HG03520 (cell line): ENCODE results near the gene IGF2R.

Experiments
- ATAC-seq: cut with Tn5 transposase; IDR thresholded peaks from one replicate; pipeline ENCODE4 v1.9.1; 2021; ENCODE audit warnings: mild to moderate bottlenecking, moderate library complexity; ENCODE audit not compliant: unreplicated experiment

IGF2R gene

GRCh38 chr6:160042014-160042773, 73.3 kb downstream of the IGF2R start:
- no peak for ATAC-seq

- ATAC-seq: no peak
These were observed 74.0 kb downstream of the IGF2R start for GRCh38 chr6:160042788-160043301.

GRCh38 chr6:160043784-160044183, 74.9 kb downstream of the IGF2R start:
- no peak for ATAC-seq

DNA sequence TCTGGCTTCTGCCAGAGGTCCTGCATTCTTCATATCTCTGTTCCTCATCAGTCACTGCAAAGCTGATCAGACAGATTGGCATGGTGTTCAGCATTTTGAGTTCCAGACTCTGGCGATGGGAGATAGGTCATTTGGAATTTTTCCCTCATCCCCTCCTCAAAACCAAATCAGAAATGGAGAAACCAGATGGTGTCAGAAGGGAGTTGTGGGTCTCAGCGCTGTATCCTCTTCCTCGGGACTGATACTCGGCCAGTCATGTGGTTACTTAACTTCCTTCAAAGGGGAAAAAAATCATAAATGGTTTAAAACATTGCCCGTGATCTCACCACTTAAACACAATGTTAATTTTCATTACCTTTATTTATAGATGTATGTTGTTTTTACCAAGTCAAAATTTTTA, 75.8 kb downstream of the IGF2R start:
- ATAC-seq: no peak

DNA sequence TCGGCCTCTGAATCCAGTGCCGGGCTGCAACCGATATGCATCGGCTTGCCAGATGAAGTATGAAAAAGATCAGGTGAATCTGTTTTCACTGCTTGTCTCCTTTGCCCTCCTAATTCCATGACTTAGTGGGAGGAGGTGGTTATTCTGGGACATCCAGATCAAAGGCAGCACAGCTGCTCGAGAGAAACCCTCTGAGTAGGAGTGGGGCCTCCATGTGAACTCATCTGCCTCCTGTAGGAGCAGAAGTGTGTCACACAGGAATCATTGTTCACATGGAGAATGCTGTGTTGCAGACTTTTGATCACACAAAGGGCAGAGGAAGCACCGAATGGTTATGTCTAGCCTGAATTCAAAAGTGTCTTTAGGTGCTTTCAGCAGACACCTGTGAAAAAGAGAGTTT, 79.6 kb downstream of the IGF2R start:
- no peak for ATAC-seq

DNA sequence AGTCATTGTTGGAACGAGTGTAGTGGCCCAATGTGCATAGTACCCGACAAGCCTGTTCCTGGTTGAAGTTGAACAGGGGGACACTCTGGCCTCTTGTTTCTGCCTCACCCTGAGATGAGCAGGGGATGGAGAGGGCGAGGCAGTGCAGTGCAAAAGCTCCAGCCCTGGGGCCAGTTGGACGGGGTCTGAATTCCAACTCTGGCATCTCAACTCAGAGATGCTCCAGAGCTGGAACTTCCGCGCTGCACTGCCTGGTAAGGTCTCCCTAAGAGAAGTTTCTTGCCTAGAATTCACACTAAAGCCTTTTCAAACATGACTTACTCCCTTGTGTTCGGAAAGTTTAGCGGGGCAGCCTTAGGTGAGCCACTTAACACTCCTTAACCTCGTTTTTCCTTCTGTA, 80.5 kb downstream of the IGF2R start:
- ATAC-seq: no peak

DNA sequence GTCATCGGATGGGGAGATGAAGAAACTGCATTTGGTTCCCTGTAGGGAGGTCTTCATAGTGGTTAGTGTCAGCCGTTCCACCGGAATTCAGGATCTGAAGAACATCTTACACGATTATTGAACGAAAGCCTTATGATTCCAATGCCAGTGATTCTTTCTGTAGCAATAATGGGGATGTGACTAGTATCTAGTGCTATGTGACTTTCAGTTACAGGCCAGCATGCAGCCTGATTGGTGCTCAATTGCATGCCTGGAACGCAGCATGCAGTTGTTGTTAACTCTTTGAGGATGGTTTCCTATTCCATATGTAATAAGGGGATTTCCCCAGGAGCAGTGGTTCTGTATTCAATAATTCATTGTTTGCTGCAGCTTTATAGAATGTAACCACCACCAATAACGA, 81.1 kb downstream of the IGF2R start:
- no peak for ATAC-seq

- ATAC-seq: no peak
These were observed 82.5 kb downstream of the IGF2R start for GRCh38 chr6:160051390-160051789.

GRCh38 chr6:160054271-160054670, 85.4 kb downstream of the IGF2R start:
- no peak for ATAC-seq

DNA sequence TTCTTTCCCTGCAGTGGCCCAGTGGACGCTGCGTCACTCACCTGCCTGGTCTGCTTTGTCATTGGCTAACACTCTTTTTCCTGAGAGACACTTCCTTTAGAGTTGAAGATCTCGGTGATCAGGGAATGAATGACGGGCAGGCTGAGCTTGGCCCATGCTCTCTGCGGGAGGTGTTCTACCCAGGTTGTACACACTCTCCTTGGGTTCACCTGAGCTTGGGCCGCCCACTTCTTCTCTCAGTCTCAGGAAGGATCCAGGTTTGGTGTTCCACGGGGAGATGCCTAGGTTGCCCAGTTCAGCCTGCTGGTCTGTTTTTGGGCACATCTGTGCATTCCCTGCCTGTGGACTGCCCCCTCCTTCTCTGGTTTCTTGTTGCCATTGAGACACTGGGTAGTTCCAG, 86.0 kb downstream of the IGF2R start:
- ATAC-seq: no peak

- ATAC-seq: no peak
These were observed 86.5 kb downstream of the IGF2R start for GRCh38 chr6:160055378-160055777.

DNA sequence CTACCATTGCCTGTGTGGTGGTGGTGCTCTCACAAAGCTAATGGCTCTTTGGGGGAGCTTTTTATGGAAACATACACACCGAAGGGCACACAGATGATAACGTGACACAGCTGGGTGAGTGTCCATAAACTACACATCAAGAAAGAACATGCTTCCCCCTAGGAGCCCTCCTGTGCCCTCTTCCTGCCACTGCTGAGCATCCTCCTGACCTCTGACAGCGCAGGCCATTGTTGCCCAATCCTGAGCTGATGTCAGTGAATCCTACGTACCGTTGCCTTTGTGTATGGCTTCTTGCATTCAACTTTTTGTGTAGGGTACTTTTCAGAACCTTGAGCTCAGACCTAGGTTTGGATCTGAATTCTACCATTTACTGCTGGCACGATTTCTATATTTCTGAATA, 86.9 kb downstream of the IGF2R start:
- no peak for ATAC-seq

- ATAC-seq: no peak
These were observed 88.2 kb downstream of the IGF2R start for GRCh38 chr6:160057080-160057479.

DNA sequence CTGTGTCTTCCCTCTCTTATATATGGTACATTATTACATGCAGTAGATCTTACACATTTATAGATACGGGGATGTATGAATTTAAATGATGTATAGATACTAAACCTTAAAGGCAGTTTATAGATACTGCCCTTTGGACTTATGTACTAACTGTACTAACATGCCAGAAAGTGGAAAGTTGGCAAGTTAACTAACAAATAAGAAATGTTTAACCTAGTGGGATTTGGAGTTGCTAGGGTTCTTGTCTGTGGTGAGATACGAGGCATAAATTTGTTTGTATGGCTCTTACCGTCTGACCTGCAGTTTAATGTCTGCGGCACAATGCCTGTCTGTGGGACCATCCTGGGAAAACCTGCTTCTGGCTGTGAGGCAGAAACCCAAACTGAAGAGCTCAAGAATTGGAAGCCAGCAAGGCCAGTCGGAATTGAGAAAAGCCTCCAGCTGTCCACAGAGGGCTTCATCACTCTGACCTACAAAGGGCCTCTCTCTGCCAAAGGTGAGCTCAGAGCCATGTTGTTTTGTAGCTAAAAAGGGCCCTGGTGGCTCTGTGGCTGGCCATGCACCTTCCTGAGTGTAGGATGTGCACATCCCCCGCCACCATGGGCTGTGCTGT, 89.8 kb downstream of the IGF2R start:
- no peak for ATAC-seq

DNA sequence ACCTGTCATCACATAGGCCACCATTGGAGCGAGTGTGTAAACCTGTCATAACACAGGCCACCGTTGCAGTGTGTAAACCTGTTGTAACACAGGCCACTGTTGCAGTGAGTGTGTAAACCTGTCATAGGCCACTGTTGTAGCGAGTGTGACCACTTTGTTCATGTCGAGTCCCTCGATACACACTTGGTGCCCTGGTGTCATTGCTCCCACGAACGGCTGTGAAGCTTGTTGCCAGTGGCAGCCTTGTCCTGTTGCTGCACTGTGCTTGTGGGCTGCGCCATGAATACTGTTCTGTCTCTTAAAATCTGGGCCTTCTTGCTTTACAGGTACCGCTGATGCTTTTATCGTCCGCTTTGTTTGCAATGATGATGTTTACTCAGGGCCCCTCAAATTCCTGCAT, 91.3 kb downstream of the IGF2R start:
- no peak for ATAC-seq

DNA sequence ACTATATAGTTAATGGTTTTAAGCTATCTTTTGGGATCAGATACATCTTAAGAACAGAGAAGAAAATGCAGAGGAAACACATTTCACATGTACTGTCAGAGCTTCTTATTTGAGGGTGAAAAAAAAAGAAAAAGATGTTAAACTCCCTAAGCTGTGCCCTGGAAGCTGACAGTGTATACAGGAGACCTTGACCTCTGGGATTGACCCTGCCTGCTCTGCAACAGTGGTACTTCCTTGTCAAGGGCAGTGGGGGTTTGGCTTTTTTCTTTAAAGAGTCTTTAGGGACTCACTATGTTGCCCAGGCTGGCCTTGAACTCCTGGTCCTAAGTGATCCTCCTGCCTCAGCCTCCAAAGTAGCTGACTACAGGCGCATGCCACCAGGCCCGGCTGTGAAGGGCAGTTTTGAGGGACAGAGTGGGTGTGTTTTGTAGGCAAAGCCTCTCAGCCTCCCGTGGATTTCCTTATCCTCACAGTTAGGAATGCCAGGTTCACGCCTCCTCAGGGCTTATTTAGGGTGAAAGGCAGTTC, 92.1 kb downstream of the IGF2R start:
- ATAC-seq: no peak

DNA sequence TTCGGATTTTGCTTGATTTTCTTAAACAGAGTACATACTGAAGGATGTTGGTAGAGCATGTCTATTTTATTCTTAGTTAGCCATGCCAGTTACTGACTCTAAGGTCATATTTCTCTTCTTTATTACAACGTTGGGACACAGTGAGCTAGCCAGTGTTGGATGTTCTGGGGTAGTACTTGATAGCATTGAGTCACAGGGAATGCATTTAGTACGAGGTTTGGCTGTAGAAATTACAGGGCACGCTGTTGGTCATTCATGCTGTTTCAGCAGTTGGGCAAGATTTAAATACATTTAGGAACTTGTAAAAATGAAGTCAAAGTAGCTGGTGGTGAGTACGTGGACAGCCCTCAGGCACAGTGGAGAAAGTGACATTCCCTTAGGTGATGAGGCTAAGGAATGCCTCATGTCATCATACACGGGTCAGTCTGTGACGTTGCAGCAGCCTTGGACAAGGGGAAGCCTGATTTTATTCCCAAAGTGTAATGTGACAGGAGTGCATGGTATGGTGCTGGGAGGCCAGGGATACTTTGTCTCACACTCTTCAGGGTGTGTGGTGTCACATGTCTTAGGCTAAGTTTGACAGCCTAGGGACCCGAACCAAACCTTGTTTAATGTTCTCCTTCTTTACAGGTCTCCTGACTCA, 95.0 kb downstream of the IGF2R start:
- no peak for ATAC-seq

- no peak for ATAC-seq
These were observed 96.3 kb downstream of the IGF2R start for GRCh38 chr6:160065200-160065599.

- ATAC-seq: no peak
These were observed 98.7 kb downstream of the IGF2R start for GRCh38 chr6:160067564-160067963.

GRCh38 chr6:160068346-160068745, 99.5 kb downstream of the IGF2R start:
- ATAC-seq: no peak

GRCh38 chr6:160069050-160069454, 100.2 kb downstream of the IGF2R start:
- peak; percentile 97 for ATAC-seq

GRCh38 chr6:160069459-160069858, 100.6 kb downstream of the IGF2R start:
- peak; percentile 15 for ATAC-seq
